ENCODE results near the gene EXOG. TPM values are rescaled to one million over a fixed set of nuclear protein-coding genes. Genes with fewer than 3 reads are reported as not detected.

The EXOG gene
- total RNA-seq, 1 experiment from 2014 or later: 8.3 TPM

DNA sequence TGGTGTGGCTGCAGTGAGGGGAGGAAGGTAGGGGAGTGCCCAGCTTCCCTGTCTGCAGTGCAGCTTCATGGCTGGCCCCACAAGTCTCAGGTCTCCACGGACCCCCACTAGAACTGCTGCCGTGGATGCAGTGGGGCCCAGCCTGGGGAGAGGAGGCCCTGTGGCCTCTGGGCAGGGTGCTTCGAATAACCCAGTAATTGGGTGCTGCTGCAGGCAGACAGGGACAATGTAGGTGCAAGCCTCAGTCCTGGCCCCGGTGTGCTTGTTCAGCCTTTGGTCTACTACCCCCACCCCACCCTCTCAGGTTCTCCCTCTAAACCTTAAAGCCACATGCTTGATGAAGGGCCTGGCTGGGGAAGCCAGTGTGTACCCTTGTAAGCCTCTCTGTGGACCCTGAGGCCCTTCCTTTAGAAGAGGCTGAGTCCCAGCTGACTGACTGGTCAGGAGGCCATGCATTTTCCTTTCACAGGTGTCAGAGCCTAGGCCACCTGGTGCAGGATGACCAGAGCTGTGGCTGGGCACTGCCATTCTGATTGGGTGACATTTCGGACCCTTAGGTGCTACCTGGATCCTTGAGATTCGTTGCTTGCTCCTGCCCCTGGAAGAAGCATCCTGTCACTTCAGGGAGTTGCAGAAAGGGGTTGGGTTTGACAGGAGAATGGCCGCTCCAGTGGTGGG is 21.1 kb upstream of the EXOG start:
- ChIA-PET RAD21 (ENCODE audit: low non-redundant PET in 1 of 2, low total read pairs in 2 of 2, uncharacterized antibody in 2 of 2, unreplicated experiment in 2 of 2) (no interaction called here), CTCF (no interaction called here), POLR2A (no interaction called here)
- H3K4me1 ChIP-seq (ENCODE audit: control insufficient read depth in 1 of 2, insufficient read depth in 2 of 2, low read length in 2 of 2): peaks cover 2 to 7% of the 10 kb centered on the region in 2 experiments; a peak in 2 of 4 replicates
- no peaks in the 10 kb centered on the region for H3K9me3 ChIP-seq (ENCODE audit: control insufficient read depth in 1 of 2, insufficient read depth in 1 of 2, low read depth in 1 of 2, low read length in 2 of 2)
- intact Hi-C loops (cut with micrococcal nuclease): no loop called here
- no peaks in the 10 kb centered on the region for H3K9me2 ChIP-seq (ENCODE audit: insufficient read depth)
- TF ChIP-seq TCF7L2 (IDR thresholded peaks at IDR 0.05; ENCODE audit: borderline replicate concordance, extremely low read depth, insufficient read depth, insufficient read length) (no peak), POLR2AphosphoS5 (IDR thresholded peaks at IDR 0.05; ENCODE audit: low read depth, low read length) (no peak), FOSL1 (IDR thresholded peaks at IDR 0.05; ENCODE audit: low read depth) (no peak), POLR2A (IDR thresholded peaks at IDR 0.05; ENCODE audit: borderline replicate concordance, extremely low read depth, insufficient read depth, insufficient read length) (no peak)
- TF ChIP-seq, protein P1, sequence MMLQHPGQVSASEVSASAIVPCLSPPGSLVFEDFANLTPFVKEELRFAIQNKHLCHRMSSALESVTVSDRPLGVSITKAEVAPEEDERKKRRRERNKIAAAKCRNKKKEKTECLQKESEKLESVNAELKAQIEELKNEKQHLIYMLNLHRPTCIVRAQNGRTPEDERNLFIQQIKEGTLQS (IDR thresholded peaks at IDR 0.05): no peak
- TF ChIP-seq, protein P2, sequence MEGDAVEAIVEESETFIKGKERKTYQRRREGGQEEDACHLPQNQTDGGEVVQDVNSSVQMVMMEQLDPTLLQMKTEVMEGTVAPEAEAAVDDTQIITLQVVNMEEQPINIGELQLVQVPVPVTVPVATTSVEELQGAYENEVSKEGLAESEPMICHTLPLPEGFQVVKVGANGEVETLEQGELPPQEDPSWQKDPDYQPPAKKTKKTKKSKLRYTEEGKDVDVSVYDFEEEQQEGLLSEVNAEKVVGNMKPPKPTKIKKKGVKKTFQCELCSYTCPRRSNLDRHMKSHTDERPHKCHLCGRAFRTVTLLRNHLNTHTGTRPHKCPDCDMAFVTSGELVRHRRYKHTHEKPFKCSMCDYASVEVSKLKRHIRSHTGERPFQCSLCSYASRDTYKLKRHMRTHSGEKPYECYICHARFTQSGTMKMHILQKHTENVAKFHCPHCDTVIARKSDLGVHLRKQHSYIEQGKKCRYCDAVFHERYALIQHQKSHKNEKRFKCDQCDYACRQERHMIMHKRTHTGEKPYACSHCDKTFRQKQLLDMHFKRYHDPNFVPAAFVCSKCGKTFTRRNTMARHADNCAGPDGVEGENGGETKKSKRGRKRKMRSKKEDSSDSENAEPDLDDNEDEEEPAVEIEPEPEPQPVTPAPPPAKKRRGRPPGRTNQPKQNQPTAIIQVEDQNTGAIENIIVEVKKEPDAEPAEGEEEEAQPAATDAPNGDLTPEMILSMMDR (IDR thresholded peaks at IDR 0.05 in 2 of 3, conservative IDR thresholded peaks at IDR 0.05 in 1 of 3; ENCODE audit: borderline replicate concordance in 1 of 3, insufficient read depth in 1 of 3, low read depth in 2 of 3, low read length in 2 of 3): no peak
- TF ChIP-seq, protein P3, sequence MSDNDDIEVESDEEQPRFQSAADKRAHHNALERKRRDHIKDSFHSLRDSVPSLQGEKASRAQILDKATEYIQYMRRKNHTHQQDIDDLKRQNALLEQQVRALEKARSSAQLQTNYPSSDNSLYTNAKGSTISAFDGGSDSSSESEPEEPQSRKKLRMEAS (IDR thresholded peaks at IDR 0.05): no peak
- H3K79me2 ChIP-seq (ENCODE audit: insufficient read depth, low read length): peaks cover 19% of the 10 kb centered on the region; the same call in 1 of the 2 replicates
- no peak overlapping the region for H2AFZ ChIP-seq (ENCODE audit: low read depth, low read length, poor library complexity, severe bottlenecking)
- H3K27me3 ChIP-seq (ENCODE audit: insufficient read depth, low read length): no peaks in the 10 kb centered on the region
- H3K27ac ChIP-seq (ENCODE audit: low read depth, low read length): no peak overlapping the region
- H3K9ac ChIP-seq (ENCODE audit: low read length): no peak overlapping the region
- H3K4me2 ChIP-seq (ENCODE audit: low read length): no peak overlapping the region
- H4K20me1 ChIP-seq (ENCODE audit: insufficient read depth): no peaks in the 10 kb centered on the region
- DNase-seq (ENCODE audit: low read depth, low spot score) (no peak), ATAC-seq (no peak)
- H3K4me3 ChIP-seq (replicated peaks in 1 of 2; ENCODE audit: low read depth in 1 of 2, low read length in 2 of 2): no peak overlapping the region
- BruUV-seq (replicated peaks): no TSS peak
- H3K36me3 ChIP-seq (ENCODE audit: control insufficient read depth in 1 of 2, insufficient read depth in 2 of 2, low read length in 2 of 2): peaks cover 1 to 6% of the 10 kb centered on the region in 2 experiments; a peak in 2 of 4 replicates
